DND-41 (cell line): ENCODE results near the gene LPCAT3.

Source experiments
- ATAC-seq: fragments of 200-7000 bp; cut with Tn5 transposase; 3 replicates; pipeline ENCODE4 v1.9.1; 2021; ENCODE audit warnings: low read depth; ENCODE audit not compliant: insufficient read depth
- DNase-seq: peaks from one replicate; pipeline ENCODE4 v3.0.0-alpha.2; 2020
- H2AFZ ChIP-seq: 2 replicates; pipeline ENCODE4 v1.6.0; 2012; ENCODE audit warnings: low read depth, low read length
- H3K27ac ChIP-seq: 2 replicates; pipeline ENCODE4 v1.5.1; 2012; ENCODE audit warnings: low read length, inconsistent platforms
- H3K27me3 ChIP-seq: fragments of 200-600 bp; sonication (generic); 2 replicates; pipeline ENCODE4 v1.6.0; 2012; ENCODE audit warnings: low read length, mild to moderate bottlenecking, inconsistent platforms; ENCODE audit not compliant: insufficient read depth, poor library complexity
- H3K36me3 ChIP-seq: 2 replicates; pipeline ENCODE4 v1.5.1; 2012; ENCODE audit warnings: low read length, inconsistent platforms; ENCODE audit not compliant: insufficient read depth
- H3K4me1 ChIP-seq: 2 replicates; pipeline ENCODE4 v1.5.1; 2012; ENCODE audit warnings: mild to moderate bottlenecking, low read length; ENCODE audit not compliant: insufficient read depth
- H3K4me2 ChIP-seq: 2 replicates; pipeline ENCODE4 v1.6.0; 2012; ENCODE audit warnings: mild to moderate bottlenecking, moderate library complexity, low read length, inconsistent platforms; ENCODE audit not compliant: insufficient read depth
- H3K4me3 ChIP-seq, 2 experiments: fragments of 200-600 bp in 1 of 2; shearing (Covaris generic) in 1 of 2; 2 replicates each; pipeline ENCODE4 v1.5.1; 2012 to 2016; ENCODE audit warnings: inconsistent platforms in 2 of 2, low read length in 2 of 2, mild to moderate bottlenecking in 2 of 2, low read depth in 1 of 2, moderate library complexity in 1 of 2
- H3K79me2 ChIP-seq: 2 replicates; pipeline ENCODE4 v1.6.0; 2012; ENCODE audit warnings: low read length, inconsistent platforms; ENCODE audit not compliant: insufficient read depth
- H3K9ac ChIP-seq: 2 replicates; pipeline ENCODE4 v1.6.0; 2012; ENCODE audit warnings: low read depth, mild to moderate bottlenecking, inconsistent platforms, low read length, moderate library complexity
- H3K9me3 ChIP-seq: 2 replicates; pipeline ENCODE4 v1.5.1; 2012; ENCODE audit warnings: low read length, moderate library complexity, mild to moderate bottlenecking, inconsistent platforms; ENCODE audit not compliant: insufficient read depth, severe bottlenecking
- H4K20me1 ChIP-seq: 2 replicates; pipeline ENCODE4 v1.6.0; 2012; ENCODE audit warnings: low read length; ENCODE audit not compliant: insufficient read depth
- CTCF ChIP-seq: IDR thresholded peaks from 2 replicates; pipeline ENCODE4 v1.5.1; 2012; ENCODE audit warnings: borderline replicate concordance, low read length, moderate library complexity, mild to moderate bottlenecking; ENCODE audit not compliant: poor library complexity, severe bottlenecking; ENCODE audit errors: extremely low read depth
- EZH2 ChIP-seq: IDR thresholded peaks from 3 replicates; pipeline ENCODE4 v1.6.1; 2012; ENCODE audit warnings: borderline replicate concordance, low read depth, mild to moderate bottlenecking, moderate library complexity, low read length, inconsistent platforms; ENCODE audit not compliant: severe bottlenecking

Gene LPCAT3

GRCh38 chr12:6929466-6930452 is 88.5 kb downstream of the LPCAT3 start:
- no peaks in the 10 kb centered on the region for H3K9me3 ChIP-seq
- H3K4me2 ChIP-seq = peak overlapping the region; percentile 90
- H4K20me1 ChIP-seq = peaks cover 13% of the 10 kb centered on the region; the same call in 1 of the 2 replicates
- DNase-seq (no peak), ATAC-seq (no peak)
- H3K36me3 ChIP-seq = peaks cover 19% of the 10 kb centered on the region
- H3K79me2 ChIP-seq = peaks cover 63% of the 10 kb centered on the region
- H3K4me3 ChIP-seq = peak overlapping the region in 1 of 2 experiments; percentile 83; a peak in 3 of 4 replicates
- H3K4me1 ChIP-seq = peaks cover 50% of the 10 kb centered on the region
- peak overlapping the region; percentile 70 for H3K9ac ChIP-seq
- no peaks in the 10 kb centered on the region for H3K27me3 ChIP-seq
- H2AFZ ChIP-seq = no peak overlapping the region
- H3K27ac ChIP-seq = peak overlapping the region; percentile 71
- TF ChIP-seq CTCF (no peak), EZH2 (no peak)

- peak overlapping the region; percentile 75 to 83 for H3K4me3 ChIP-seq
Observed at GRCh38 chr12:6928703-6929407, 89.4 kb downstream of the LPCAT3 start.

GRCh38 chr12:6928022-6928702 is 90.1 kb downstream of the LPCAT3 start:
- Histone ChIP-seq H3K36me3 (peaks cover 12% of the 10 kb centered on the region), H4K20me1 (peaks cover 13% of the 10 kb centered on the region; the same call in 1 of the 2 replicates), H3K4me2 (peak overlapping the region; percentile 90), H3K79me2 (peaks cover 51% of the 10 kb centered on the region), H2AFZ (peak overlapping the region; percentile 21), H3K4me3 (peak overlapping the region; percentile 75 to 83), H3K4me1 (peaks cover 63% of the 10 kb centered on the region), H3K27me3 (no peaks in the 10 kb centered on the region), H3K9ac (peak overlapping the region; percentile 77), H3K9me3 (no peaks in the 10 kb centered on the region), H3K27ac (peak overlapping the region; percentile 71)
- ATAC-seq (no peak), DNase-seq (no peak)
- TF ChIP-seq CTCF (no peak), EZH2 (no peak)

More at GRCh38 chr12:6928703-6929407, 89.4 kb downstream of the LPCAT3 start:
- Histone ChIP-seq H2AFZ (peak overlapping the region; percentile 21), H4K20me1 (peaks cover 13% of the 10 kb centered on the region; the same call in 1 of the 2 replicates), H3K79me2 (peaks cover 58% of the 10 kb centered on the region), H3K4me1 (peaks cover 59% of the 10 kb centered on the region), H3K27me3 (no peaks in the 10 kb centered on the region), H3K9me3 (no peaks in the 10 kb centered on the region), H3K36me3 (peaks cover 13% of the 10 kb centered on the region), H3K27ac (peak overlapping the region; percentile 71), H3K4me2 (peak overlapping the region; percentile 90), H3K9ac (peak overlapping the region; percentile 70)
- ATAC-seq (no peak), DNase-seq (no peak)
- TF ChIP-seq EZH2 (no peak), CTCF (no peak)
